HL-60 (cell line): ENCODE data around the gene HMGA1.

ENCODE experiments used
- GABPA ChIP-seq: IDR thresholded peaks from 2 replicates; pipeline ENCODE4 v1.6.1; 2012; ENCODE audit warnings: low read depth
- POLR2AphosphoS5 ChIP-seq: IDR thresholded peaks from 2 replicates; pipeline ENCODE4 v1.6.1; 2012; ENCODE audit warnings: low read depth
- TF ChIP-seq, protein P1 (sequence below): IDR thresholded peaks from one replicate; pipeline ENCODE4 v1.5.1; 2011; ENCODE audit warnings: low read length, control low read depth, inconsistent platforms; ENCODE audit not compliant: insufficient read depth

GRCh38 chr6:34249469-34250261 lies 13.0 kb downstream of the HMGA1 start:
- TF ChIP-seq, protein P1, sequence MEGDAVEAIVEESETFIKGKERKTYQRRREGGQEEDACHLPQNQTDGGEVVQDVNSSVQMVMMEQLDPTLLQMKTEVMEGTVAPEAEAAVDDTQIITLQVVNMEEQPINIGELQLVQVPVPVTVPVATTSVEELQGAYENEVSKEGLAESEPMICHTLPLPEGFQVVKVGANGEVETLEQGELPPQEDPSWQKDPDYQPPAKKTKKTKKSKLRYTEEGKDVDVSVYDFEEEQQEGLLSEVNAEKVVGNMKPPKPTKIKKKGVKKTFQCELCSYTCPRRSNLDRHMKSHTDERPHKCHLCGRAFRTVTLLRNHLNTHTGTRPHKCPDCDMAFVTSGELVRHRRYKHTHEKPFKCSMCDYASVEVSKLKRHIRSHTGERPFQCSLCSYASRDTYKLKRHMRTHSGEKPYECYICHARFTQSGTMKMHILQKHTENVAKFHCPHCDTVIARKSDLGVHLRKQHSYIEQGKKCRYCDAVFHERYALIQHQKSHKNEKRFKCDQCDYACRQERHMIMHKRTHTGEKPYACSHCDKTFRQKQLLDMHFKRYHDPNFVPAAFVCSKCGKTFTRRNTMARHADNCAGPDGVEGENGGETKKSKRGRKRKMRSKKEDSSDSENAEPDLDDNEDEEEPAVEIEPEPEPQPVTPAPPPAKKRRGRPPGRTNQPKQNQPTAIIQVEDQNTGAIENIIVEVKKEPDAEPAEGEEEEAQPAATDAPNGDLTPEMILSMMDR: no peak
- TF ChIP-seq POLR2AphosphoS5 (no peak), GABPA (no peak)
